Measurements from ENCODE around the gene NDC1.
"Not testable (repeated sequence)": the region's sequence is repeated elsewhere in the genome, so short reads cannot be mapped to it uniquely, and the experiment has no call there.

Gene NDC1

DNA sequence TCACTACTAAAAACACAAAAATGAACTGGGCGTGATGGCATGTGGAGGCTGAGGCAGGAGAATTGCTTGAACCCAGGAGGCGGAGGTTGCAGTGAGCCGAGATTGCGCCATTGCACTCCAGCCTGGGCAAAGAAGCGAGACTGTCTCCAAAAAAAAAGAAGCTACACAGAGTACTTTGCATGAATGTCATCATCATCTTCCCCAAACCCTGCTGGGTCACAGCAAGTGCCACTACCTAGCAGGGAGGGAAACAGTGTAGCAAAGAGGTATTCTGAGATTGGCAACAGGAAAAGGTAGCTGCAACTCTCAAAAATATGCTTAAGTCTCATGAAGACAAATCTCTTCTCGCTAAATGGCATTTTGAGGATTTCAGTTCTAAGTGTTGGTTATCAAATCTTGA, 12.8 kb downstream of the NDC1 start:
- no peak for DNase-seq

DNA sequence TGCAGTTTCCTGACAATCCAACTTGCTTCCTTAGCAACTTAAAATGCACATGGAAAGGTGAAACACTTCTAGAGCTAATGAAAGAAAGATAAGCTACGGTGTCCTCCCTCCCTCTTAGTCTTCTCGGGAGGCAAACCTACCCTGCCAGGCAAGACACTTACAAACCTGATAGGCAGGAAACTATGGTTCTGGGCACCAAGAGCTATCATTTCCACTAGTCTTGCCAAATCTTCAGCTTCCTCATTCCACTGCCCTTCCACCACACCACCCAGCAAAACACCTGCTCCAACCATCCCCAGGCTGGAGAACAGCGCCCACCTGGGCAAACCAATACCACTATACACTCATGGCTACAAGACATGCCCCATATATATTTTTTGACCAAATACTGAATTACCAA, 15.2 kb downstream of the NDC1 start:
- DNase-seq, result no peak

DNA sequence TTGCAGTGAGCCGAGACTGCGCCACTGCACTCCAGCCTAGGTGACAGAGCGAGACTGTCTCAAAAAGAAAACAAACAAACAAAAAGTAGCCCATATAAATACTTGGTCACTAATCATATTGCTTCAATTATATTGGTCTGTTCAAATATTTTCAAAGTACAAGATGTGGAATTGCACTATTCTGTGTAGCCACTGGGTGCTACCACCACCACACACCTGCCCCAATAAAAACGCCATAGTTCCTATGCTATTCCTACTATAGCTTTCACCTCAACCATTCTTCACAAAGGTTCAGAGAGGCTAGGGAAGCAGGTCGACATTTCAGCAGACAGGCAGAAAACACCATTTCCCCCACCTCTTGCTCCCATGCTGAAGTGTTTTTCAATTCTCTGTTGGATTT, 16.7 kb downstream of the NDC1 start:
- no peak for DNase-seq

DNA sequence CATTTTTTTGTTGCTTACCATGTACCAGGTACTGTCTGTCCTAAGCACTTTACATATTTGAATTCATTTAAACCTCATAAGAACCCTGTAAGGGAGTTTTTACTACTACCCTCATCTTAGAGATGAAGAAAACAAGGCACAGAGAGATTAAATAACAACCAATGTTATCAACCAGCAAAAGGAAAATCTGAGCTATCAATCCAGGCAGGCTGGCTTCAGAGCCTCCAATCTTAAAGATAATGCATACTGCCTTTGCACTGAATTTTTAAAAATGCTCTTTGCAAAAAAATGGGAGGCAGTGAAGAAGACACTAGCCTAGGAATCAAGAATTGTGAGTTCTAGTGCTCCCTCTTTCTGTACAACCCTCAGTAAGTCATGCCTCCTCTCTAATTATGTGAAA, 18.7 kb downstream of the NDC1 start:
- DNase-seq, result no peak

DNA sequence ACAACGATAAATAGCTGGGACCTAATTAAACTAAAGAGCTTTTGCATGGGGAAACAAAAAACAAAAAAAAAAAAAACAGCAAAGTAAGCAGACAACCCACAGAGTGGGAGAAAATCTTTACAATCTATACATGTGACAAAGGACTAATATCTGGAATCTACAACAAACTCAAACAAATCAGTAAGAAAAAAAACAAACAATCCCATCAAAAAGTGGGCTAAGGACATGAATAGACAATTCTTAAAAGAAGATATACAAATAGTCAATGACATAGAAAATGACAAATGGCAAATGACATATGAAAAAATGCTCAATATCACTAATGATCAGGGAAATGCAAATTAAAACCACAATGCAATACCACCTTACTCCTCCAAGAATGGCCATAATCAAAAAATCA, 21.5 kb downstream of the NDC1 start:
- DNase-seq, result not testable (repeated sequence)

DNA sequence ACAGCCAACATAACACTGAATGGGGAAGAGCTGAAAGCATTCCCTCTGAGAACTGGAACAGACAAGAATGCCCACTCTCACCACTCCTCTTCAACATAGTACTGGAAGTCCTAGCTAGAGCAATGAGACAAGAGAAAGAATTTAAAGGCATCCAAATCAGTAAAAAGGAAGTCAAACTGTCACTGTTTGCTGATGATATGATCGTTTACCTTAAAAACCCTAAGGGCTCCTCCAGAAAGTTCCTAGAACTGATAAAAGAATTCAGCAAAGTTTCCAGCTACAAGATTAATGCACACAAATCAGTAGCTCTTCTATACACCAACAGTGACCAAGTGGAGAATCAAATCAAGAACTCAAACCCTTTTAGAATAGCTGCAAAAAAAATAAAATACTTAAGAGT, 22.6 kb downstream of the NDC1 start:
- not testable (repeated sequence) for DNase-seq

DNA sequence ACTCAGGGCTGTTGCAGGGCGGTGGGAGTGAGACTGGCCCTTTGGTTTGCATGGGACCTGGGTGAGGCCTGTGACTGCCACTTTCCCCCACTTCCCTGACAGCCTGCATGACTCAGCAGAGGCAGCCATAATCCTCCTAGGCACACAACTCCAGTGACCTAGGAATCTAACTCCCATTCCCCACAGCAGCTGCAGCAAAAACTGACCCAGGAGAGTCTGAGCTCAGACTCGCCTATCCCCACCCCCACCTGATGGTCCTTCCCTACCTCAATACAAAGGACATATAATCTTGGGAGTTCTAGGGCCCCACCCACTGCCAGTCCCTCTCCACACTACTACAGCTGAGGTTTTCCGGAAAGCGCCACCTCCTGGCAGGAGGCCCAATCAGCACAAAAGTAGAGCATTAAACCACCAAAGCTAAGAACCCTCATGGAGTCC, 26.7 kb downstream of the NDC1 start:
- no peak for DNase-seq

DNA sequence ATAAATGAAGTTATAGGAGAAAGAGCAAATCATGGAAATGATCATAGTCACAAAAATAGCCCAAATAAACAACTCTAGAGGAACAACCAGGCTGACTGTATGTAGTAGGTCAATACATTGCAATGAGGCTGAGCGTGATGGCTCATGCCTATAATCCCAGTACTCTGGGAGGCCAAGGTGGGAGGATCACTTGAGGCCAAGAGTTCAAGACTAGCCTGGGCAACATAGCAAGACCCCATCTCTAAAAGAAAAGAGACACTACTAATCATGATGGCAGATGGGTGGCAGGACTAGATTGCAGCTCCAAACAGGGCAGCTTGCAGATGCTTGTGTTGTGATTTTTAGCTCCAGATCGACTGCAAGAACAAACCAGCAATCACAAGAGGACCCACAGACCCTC, 27.6 kb downstream of the NDC1 start:
- no peak for DNase-seq

- no peak for DNase-seq
Observed at GRCh38 chr1:53810007-53810406, 28.1 kb downstream of the NDC1 start.

- no peak for DNase-seq
Observed at GRCh38 chr1:53807916-53808315, 30.2 kb downstream of the NDC1 start.

- DNase-seq, result no peak
Observed at GRCh38 chr1:53804791-53805505, 33.1 kb downstream of the NDC1 start.

- no peak for DNase-seq
Observed at GRCh38 chr1:53804181-53804580, 33.9 kb downstream of the NDC1 start.

- DNase-seq, result no peak
Observed at GRCh38 chr1:53800621-53801020, 37.5 kb downstream of the NDC1 start.

GRCh38 chr1:53799141-53799540, 39.0 kb downstream of the NDC1 start:
- DNase-seq, result no peak

DNA sequence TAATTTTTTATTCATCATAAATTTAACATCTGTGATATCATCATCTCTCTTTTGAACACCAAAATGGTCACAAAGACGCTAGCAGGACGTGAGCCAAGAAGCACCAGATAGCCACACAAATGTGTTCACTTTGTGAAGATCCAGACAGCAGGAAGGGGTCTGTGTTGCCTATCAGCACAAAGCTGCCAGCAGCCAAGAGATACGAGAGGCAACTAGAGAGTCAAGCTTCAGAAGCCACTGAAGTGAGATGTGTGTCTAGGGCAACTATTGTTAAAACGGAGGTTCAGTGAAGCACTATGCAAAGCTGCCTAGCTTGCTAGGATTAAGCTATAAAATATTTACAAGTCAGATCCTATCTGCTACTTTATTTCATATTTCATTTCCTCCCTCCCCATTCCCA, 45.3 kb downstream of the NDC1 start:
- DNase-seq, result no peak

DNA sequence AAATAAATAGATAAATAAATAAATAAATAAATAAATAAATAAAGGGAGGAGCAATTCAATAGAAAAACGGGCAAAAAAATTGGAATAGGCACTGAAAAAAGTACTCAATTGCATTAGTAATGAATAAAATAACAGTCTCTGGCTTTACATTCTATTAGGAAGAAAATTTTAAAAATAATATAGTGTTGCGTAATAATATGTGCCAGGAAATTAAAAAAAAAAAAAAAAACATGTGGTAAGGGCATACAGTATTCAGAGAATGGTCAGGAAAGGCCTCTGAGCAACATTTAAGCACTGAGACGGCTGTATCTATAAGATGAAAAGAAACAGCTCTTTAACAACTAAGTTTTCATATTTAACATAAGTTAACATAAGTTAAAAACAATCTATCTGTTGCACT, 50.4 kb downstream of the NDC1 start:
- no peak for DNase-seq

- DNase-seq, result no peak
Observed at GRCh38 chr1:53783056-53783455, 55.0 kb downstream of the NDC1 start.

DNA sequence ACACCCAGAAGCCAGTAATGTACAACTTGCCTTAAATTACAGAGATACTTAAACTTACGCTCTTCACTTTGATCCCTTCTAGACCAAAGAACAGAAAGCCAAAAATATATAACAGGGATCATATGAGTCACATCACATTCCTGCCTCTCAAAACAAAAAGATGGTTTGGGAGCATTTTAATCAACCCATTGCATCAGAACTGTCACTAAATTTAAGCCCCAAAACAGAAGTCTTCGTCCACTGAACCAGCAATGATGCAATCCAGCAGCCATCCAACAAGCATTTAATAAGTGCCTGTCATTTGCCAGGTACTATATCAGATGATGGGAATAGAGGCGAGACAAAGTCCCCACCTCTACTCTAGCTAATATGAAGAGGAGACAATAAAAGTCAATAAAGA, 56.4 kb downstream of the NDC1 start:
- no peak for DNase-seq

DNA sequence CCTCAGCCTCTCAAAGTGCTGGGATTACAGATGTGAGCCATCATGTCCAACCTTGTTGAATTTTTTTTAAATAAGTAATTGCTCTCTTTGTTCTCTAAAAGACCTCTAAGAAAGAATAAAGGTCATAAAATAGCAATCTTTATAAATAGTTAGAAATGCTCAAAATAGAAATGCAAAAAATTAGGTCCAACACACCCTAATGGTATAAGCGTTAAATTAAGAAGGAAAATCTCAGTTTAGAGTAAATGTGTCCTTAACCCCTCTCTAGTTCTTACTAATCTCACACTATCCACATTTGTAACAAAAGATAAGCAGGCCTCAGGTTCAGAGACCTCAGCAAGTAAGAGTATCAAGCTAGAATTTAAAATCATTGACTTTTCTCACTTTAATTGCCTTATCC, 60.8 kb downstream of the NDC1 start:
- no peak for DNase-seq

DNA sequence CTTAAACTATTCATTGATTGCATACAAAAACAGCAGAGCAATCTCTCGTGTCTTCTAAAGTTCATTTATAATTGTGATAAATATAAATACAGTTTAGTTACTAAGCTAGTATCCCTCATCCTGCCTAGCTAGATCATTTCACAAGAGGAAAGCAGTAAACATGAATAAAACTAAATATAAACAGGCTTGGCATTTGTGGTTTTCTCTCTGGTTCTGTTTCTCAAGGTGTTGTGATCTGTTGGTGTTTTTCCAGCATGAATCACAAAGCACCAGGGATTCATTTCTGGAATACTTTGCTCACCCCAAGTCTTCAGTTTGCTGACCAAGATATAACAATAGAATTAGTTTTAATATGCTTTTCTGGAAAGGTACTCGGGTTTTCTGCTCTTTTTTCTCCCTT, 66.4 kb downstream of the NDC1 start:
- DNase-seq, result no peak

DNA sequence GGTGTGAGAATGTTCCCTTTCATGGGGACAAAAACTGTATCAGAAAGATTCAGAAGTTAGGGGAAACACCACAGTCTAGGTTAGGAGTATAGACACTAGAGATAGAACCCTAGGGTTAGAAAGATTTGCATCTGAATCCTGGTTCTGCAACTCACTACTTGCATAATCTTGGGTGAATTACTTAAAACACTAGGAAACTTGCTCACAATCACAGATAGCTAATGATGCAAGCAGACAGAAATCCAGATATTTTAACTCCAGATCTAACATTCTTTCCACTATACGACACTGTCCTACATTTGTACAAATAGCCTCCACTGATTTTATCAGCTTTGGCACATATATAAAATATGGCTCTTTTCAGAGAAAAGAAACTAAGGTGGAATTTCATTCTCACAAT, 68.3 kb downstream of the NDC1 start:
- DNase-seq, result no peak

- no peak for DNase-seq
Observed at GRCh38 chr1:53769184-53769583, 68.9 kb downstream of the NDC1 start.

GRCh38 chr1:53766831-53767405, 71.2 kb downstream of the NDC1 start:
- no peak for DNase-seq

GRCh38 chr1:53766194-53766742, 71.8 kb downstream of the NDC1 start:
- no peak for DNase-seq

GRCh38 chr1:53765657-53766056, 72.4 kb downstream of the NDC1 start:
- no peak for DNase-seq

All from NCI-H1417 (cell line).